ENCODE results near the gene PLEKHA1.

Gene PLEKHA1

GRCh38 chr10:122462533-122463465, 88.3 kb downstream of the PLEKHA1 start:
- no peak for DNase-seq

DNA sequence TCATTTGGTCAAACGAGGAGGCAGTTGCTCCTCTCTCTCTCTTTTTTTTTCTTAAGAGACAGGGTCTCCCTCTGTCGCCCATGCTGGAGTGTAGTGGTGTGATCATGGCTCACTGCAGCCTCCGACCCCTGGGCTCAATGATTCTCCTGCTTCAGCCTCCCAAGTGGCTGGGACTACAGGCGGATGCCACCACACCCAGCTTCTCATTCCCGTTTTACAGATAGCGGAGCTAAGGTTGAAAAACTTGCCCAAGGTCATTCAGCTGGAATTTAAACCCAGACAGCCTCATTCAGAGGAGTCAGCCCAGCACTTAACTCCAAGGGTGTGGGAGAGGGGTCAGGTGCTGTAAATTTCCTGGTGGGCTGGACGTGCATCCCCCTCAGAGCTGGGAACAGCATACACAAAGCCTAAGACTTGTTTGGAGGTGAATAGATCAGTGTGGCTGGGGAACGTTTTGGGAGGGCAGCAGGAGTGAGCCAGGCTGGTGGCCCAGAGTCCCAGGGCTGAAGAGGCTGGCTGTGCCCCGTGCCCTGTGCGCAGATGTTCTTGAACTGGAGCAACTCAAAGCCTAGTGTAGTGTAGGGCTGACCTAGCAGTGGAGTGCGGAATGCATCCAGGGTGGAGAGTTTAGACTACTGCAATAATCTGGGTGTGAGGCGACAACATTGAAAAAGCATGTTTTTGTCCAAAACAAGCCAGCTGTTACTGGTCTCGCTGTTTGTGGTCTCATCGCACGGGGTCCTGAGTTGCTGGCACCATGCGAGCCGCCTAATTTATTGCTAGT, 89.2 kb downstream of the PLEKHA1 start:
- no peak for DNase-seq

DNA sequence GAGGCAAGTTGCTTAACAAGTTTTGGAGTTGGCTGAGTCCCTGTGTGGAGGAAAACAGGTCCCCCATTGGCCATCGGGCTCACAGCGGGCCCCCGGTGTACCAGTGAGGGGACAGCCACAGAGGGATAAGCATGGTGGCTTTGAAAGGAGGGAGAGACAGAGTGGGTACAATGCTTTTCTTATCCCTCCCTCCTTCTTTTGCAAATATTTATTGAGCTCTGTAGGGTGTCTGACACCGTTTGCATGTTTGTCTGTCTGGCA, 89.7 kb downstream of the PLEKHA1 start:
- no peak for DNase-seq

- no peak for DNase-seq
Measured at GRCh38 chr10:122464586-122464985, 90.1 kb downstream of the PLEKHA1 start.

GRCh38 chr10:122465401-122466040, 91.0 kb downstream of the PLEKHA1 start:
- no peak for DNase-seq

GRCh38 chr10:122466951-122467381, 92.5 kb downstream of the PLEKHA1 start:
- no peak for DNase-seq

DNA sequence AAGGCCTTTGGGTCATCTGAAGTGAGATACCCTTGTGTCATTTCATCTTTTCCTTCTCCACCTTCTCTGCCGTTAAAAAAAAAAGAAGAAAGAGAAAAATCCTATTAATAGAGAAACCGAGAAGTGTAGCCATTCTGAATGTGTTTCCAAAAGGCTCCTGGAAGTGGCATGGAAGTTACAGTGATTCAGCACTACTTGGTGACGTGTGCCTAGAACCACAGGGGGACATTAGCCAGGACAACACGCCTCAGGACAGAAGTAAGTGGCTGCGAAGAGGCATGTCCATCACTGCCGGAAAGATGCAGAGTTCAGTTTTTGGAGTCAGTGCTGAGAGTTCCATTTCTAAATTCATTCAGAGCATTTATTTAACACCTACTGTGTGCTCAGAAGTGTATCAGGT, 93.2 kb downstream of the PLEKHA1 start:
- no peak for DNase-seq

DNA sequence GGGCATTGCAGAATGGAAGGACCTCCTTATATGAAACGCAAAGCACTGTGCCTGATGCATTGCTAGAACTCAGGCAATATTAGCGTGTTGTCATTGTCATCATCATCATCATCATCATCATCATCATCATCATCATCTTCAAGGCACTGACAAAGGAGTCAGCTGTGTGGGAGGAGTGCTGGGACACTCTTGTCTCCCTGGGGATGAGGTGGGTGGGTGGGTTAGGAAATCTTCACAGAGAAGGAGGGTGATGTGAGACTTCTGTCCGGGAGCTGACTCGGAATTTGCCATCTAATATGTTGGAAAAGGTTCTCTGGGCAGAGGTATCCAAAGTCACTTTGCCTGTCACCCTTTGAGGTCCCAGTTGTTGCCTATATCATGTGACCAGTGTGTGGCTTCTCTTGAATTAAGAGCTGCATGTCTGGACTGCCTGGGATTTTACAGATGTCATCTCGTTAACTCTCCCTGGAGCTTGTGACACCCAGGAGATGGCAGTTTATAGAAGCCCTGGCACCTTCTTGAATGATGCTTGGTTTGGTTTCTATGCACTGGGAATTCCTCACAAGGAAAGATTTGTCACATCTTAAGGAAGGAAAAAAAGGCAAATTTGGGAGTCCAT, 93.9 kb downstream of the PLEKHA1 start:
- no peak for DNase-seq

- DNase-seq, result peak; percentile 3 to 6
Measured at GRCh38 chr10:122468926-122469781, 94.6 kb downstream of the PLEKHA1 start.

DNA sequence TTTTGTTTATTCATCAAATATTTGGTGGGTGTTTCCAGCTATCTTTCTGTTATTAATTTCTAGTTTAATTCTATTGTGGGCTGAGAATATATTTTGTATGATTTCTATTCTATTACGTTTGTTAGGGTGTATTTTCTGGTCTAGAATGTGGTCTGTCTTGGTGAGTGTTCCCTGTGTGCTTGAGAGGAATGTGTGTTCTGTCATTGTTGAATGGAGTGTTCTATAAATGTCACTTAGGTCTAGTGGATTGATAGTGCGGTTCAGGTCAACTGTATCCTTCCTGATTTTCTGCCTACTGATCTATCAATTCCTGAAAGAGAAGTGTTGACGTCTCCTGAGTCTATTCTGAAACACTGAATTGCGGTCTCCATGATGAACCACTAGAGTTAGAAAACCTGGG, 95.3 kb downstream of the PLEKHA1 start:
- DNase-seq, result no peak

- DNase-seq, result no peak
Measured at GRCh38 chr10:122471531-122472177, 97.1 kb downstream of the PLEKHA1 start.

DNA sequence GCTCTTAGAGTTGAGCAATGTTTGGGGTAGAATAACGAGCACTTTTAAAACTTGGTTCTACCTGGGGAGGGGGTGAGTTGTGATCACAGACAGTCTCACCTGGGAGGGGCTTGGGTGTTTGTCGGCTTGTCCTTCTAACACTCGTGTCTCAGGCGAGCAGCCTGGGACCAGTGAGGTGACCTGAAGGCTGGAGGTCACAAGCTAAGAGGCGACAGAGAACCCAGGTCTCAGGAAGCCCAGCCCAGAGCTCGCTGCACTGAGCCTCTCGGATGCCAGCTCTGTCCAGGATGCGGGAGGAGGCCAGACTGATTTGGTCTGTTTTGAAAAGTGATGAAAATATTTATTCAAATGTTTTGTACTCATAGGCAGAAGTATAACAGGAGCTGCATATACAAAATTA, 98.6 kb downstream of the PLEKHA1 start:
- DNase-seq, result no peak

DNA sequence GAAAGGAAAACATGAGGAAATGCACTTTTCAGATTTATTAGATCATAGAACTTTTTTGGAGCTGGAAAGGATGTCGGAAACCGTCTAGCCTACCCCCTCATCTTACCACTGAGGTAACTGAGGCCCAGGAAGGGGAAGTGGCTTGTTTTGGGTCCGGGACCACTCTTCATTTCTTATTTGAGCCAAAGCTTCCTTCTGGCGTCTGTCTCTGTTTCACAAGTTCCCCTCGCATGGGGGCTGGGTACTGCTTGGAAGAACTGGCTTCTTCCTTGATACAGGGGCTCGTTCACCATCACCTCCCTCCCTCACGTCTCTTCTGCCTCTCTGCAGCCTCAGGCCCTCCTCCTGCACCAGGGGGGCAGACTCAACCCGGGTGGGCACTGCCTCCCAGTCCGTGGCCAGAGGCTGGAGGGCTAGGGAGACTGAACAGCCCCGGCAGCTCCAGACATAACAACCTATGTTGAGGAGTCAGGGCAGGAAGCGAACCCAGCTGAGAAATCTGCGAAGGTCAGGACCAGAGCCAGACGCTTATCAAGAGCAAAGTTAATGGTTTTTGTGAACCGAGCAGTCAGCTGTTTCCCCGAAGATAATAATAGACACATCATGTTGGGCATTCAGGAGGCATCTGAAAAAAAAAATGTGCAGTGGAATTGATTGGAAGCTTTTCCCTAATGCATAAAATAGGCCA, 99.8 kb downstream of the PLEKHA1 start:
- no peak for DNase-seq

- DNase-seq, result no peak
Measured at GRCh38 chr10:122475100-122475499, 100.6 kb downstream of the PLEKHA1 start.

DNA sequence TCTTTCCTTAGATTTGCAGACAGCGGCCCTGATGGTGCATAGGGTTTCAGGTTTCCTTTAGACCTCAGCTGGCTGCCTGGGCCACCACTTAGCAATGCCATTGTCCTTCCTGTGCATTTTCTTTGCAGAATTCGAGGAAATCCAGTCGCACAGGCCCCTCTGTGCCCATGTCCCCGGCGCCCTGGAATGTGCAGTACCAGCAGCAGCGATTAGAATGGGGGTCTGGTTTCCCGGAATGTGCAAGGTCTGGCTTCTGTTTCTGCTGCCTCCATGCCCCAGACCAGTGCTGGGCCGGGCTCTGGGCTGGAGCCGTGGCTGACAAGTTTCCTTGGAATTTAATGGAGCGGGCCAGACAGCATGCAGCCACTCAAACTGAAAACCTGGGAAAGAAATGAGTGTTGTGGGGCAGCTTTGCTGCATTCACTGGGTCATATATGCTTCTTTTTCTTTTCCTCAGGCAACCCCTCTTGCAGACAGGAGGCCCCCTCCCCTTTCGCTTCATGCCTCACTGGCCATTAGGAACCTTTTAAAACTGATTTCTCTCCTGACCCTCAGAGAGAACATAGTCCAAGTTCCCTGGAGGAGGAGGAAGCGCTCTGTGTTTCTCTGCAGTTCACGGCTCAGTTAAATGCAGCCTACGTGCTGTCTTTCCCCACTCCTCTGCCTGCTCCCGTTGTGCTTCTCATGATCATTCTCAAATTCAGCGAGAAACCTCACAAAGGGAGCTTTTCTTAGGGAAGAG, 101.3 kb downstream of the PLEKHA1 start:
- no peak for DNase-seq

- DNase-seq, result no peak
Measured at GRCh38 chr10:122476333-122476695, 101.8 kb downstream of the PLEKHA1 start.

GRCh38 chr10:122477436-122477835, 102.9 kb downstream of the PLEKHA1 start:
- DNase-seq, result no peak

DNA sequence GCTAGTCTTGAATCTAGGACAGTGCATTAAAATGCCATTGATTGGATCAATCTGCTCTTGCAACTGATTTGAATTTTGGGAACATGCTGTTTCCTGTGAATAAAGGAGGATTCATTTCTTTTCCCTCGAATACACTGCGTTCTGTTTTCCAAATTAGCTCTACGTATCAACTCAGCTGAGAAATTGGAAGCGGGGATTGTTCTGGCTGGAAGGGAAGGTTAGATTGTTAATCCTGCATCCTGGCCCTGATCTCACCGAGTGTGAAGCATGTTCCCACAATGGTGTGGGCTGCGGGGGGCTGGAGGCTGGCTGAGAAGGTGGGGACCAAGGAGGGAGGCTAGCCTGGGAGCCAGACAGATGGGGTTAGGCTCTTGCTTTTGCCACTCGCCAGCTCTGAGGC, 104.5 kb downstream of the PLEKHA1 start:
- no peak for DNase-seq

DNA sequence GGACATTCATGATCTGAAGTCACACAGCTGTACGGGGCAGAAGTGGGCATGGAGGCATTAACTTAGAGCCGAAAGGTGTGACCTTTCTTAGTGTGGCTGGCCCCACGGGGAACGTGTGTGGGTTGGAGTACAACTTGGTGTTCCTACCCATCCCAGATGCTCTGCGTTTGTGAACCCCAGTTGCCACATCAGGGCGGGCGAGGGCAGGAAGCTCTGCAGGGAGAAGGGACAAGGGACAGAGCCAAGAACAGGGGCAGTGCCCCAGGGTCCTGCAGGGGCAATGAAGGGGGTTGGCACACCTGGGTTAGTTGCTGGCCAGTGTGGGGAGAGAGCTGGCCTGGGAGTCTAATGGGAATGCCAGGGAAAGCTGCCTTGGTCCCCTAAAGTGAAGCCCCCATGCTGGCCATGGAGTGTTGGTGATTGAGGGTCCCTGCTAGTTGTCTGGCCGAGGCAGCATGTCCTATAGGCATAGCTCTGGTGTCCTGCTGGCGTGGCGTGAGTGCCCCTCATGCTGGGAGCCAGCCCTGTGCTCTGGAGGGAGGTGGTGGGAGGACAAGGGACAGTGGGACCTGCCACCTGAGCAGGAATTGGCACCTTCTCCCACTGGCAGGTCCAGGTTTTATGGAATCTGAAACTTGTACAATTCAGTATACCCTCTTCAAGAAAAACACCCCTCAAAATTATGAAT, 105.8 kb downstream of the PLEKHA1 start:
- DNase-seq, result no peak
